Posterior cingulate gyrus (tissue), 11 donors: ENCODE measurements around the gene HTT.

ENCODE experiments used
- DNase-seq, 10 donors: peaks; one replicate each; pipeline versions ENCODE4 v3.0.0 to v3.0.0-alpha.2; 2020 to 2021; ENCODE audit warnings: mixed read lengths in 3 of 10
- intact Hi-C: fragments of 100-400 bp; cut with DNase I; formaldehyde crosslinking; loops from one replicate; pipeline ENCODE4 v1.15.1; 2023

HTT gene

DNA sequence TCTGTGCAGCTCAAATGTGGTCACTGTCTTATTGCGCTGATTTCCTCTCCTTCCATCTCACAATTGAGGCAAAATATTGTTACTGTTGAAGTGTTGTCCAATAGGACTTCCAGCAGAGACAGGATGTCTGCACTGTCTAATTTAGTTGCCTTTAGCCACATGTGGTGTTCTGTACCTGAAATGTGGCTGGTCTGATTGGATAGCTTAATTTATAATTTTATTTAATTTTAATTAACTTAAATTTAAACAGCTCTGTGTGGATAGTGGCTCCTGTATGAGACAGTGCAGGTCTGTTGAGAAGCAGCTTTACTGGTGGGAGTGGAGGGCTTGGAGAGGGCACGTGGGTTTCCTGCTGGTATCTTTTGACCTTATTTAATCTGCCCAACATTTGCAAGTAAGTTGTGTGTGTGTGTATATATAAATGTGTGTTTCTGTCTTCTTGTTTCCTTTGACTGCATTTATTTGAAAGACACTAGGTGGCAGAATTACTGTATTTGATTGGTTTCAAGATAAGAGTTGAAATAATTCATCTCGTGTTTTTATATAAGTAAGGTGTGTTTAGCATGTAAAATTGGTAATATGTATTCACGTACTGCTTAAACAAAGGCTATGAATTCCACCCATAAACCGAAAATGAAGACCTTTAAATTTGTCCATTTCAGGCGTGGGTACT lies 119.2 kb downstream of the HTT start:
- no peak for DNase-seq

DNA sequence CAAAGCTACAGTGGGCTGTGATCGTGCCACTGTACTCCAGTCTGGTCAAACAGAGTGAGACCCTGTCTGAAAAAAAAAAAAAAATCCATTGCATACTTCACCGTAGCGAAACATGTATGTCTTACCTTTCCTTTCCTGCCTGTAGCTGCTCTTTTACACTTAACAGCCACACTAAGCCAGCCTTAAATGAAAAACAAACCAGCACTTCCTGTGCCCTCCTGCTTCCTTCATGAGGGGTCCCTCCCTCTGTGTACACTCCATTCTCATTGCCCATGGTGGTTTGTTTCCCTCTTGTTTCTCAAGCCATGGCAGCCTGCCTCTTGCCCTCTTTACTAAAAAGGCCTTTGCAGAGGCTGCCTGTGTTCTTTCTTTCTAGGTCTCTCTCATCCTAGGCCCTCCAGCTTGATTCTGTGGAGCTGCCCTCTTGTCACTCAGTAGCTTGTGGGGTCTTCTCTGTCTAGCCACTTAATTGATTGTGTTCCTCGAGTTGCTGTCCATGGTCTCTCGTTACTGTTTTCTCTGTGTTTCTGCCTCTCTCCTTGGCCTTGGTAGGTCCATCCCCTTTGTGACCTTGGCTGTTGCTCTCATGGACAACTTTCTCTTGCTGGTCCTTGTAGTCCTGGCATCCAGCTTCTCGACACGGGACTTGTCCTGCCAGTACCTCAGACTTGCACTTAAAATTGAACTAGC lies 122.3 kb downstream of the HTT start:
- intact Hi-C loops = no loop called here
- DNase-seq = peak in 1 of 10 donors; percentile 9

More for the DNA sequence above, 119.2 kb downstream of the HTT start:
- intact Hi-C loops = loop anchor here (5.0 kb wide), 1 partner anchor 249 kb away; the partner anchor contains the start of gene HGFAC

DNA sequence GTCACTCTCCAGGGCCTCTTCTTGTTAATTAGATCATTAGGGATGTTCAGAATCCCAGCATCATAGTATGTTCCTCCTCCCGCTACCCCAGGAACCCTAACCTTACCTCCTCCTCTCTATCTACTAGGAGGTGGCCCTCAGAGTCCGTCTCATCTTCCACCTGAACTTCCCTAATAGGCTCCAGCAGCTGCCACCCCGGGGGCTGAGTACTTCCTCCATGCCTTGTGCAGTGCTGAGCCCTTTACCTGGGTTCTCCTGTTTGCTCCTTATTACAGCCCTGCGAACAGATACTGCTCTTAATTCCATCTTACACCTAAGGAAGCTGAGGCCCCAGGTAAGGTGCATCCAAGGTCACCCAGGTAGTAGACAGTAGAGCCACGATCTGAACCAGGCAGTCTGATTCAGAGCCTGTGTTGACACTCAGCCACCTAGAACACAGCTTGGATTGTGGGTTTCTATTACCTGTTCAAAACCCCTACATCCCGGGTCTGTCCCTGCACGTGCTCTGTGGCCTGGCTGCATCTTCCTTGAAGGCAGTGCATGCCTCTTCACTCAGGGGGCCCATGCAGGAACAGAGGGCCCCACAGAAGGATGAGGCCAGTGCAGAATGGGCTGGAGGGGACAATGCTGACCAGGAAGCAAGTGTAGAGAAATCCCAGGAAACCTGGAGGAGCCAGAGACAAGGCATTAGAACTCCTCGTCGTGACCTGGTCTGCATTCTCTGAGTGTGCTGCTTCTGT lies 123.1 kb downstream of the HTT start:
- DNase-seq = peak in 1 of 10 donors; percentile 0
- intact Hi-C loops = no loop called here

DNA sequence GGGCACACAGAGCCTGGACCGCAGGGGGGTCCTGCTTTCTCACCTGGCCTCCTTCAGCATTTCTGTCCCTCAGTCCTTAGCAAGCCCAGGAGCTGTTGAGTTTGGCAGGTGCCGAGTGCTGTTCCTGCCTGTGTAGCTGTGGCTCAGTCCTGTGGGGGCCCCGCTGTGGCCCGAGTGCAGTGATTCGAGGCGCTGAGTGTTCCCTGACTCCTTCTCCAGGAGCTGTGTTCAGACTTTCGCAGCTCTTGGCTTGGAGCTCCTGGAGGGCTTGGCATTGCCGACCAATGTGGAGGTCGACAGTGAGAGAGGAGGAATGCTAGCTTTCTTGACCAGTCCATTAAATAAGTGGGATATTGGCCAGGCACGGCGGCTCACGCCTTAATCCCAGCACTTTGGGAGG lies 124.4 kb downstream of the HTT start:
- intact Hi-C loops = no loop called here
- DNase-seq = peak in 1 of 10 donors; percentile 48

DNA sequence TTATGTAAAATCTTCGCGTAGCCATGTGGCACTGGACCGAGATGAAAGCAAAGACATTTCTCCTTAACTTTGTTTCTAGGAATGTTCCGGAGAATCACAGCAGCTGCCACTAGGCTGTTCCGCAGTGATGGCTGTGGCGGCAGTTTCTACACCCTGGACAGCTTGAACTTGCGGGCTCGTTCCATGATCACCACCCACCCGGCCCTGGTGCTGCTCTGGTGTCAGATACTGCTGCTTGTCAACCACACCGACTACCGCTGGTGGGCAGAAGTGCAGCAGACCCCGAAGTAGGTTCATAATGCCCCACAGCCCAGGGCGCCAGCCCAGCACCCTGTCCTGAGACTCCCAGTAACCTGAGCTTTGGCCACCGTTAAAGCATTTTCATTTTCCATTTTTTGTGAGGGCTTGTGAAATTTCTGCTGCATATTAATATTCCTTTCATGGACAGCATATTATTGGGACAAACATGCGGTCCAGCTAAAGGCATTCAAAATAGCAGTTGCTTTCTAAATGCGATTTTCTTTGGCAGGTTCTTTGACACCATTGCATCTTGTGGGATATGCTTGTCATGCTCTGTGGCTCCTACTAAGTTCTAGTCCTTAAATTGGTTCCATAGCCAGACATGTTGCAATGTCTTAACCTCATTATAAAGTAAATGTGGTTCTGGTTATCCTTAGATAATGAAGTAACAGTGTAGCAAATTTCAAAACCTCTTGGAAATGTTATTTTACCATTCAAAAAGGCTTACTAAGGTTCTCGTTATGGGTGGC lies 125.4 kb downstream of the HTT start:
- intact Hi-C loops = no loop called here
- DNase-seq = peak in 4 of 10 donors; percentile 36 to 89 (median 58)

DNA sequence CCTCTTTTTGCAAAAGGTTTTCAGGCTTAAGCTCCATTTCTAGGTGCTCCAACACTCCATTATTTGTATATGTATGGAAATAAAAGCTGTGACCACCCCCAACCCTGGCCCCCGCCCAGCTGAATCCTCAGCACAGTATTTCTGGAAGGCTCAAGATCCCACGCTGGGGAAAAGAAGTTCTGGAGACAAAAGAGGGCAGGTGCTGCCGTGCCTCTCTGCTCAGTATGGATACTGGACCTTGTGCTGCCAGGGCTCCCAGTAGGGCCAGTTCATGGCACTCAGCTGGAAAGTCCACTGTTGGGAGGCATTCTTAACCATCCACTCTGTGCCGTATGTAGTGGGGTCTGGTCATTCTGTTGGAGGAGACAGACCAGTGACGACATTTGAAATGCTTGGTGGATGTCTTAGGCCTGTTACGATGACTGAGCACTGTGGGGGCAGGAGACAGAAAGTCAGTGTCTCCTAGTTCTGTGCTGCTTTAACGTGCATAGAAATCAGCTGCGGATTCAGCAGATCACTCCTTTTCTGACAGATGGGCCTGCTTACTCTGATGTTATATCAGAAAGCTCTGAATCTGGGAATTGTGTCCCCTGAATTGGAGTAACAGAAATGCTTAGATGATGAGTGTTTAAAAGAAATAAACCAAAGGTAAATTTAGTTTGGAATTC lies 126.1 kb downstream of the HTT start:
- peak in 1 of 10 donors; percentile 47 for DNase-seq
- intact Hi-C loops = no loop called here

DNA sequence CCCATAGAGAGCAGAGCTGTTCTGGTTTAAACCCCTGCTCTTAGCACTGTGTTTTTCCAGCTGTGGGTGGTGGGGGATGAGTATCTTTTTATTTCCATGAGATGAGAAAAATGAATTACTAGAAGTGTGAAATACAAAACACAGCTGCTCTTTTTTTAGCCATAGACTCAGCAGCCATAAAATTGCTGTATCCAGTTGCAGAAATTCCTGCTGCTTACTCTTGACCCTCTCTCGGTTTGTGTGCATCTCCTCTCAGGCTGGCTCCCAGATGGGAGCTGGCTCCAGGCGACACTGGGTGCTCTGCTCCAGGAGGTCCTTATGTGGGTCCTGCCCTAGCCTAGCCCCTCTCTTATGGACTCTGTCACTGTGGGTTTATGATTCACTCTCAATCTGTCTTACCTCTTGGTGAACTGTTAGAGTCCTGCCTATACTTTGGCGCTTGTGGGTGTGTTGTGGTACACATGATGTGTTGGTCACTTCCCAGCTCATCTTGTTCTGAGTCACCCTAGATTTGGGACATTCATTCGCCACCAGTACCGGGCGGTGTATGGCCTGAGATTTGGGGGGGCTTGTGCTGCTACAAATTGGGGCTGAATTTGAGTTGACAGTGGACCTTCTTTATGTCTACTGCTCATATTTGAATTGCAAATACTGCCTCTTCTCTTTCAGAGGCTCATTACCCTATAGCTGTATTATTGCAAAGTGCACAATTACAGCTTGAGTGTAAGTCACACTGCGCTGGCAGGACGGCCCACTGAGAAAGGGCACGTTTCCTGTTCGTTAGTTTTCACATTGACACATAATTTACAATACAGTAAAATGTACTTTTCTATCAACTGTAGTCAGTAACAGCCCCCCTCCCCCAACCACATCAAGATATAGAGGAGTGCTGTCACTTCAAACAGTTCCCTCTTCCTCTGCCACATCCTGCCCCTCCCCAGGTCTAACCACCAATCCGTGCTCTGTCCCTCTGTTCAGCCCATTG lies 127.5 kb downstream of the HTT start:
- intact Hi-C loops = no loop called here
- DNase-seq = peak in 1 of 10 donors; percentile 73

DNA sequence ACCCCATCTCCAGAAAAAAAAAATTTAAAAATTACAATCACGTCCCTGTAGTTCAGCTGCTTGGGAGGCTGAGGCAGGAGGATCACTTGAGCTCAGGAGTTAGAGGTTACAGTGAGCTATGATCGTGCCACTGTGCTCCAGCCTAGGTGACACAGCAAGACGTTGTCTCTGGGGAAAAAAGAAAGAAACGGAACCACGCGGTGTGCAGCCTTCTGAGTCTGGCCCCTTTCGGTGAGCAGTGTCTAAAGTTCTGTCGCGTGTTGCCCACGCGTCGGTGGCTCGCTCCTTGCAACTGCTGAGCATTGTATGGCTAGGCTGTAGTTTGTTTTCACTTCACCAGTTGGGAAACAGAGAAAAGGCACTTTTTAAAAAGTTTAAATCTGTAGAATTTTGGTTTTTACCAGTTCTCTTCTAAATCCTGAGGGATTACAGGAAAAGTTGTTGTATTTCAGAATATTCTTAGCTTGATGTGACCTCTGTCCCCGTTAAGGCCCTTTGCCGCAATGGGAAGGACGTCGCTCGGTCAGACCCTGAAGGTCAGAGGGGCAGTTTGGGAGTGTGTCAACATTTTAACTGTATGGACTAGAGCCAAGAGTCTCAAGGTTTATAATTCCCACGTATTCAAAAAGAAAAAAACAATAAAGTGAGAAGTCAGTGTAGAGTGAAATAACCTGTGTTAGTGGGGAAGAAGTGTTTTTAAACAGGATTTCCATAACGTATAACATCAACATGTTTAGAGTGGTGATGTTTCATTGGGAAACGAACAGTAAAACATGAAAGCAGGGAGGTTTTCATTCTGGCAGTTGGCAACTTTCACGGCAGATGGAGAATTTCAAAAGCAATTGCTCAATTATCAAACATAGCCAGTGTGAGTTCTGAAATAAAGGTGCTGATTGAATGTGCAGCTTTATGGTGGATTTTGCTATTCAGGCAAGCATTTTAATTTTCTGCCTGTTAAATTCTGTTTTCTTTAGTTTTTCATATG lies 128.6 kb downstream of the HTT start:
- intact Hi-C loops = no loop called here
- DNase-seq = peak in 1 of 10 donors; percentile 60

DNA sequence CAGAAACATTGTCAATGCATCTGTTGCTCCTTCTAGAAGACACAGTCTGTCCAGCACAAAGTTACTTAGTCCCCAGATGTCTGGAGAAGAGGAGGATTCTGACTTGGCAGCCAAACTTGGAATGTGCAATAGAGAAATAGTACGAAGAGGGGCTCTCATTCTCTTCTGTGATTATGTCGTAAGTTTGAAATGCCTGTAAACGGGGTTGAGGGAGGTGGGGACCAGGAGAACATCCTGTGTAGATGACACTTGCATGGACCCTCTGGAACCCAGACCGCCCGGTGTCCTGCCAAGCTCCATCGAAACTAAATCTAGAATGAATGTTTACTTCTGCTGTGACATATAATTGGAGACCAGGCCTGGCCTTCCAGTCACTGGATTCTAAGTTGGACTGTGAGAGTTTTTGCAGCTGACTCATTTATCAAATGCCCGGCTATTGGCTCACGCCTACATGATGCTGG lies 129.5 kb downstream of the HTT start:
- peak in 1 of 10 donors; percentile 67 for DNase-seq
- intact Hi-C loops = no loop called here

DNA sequence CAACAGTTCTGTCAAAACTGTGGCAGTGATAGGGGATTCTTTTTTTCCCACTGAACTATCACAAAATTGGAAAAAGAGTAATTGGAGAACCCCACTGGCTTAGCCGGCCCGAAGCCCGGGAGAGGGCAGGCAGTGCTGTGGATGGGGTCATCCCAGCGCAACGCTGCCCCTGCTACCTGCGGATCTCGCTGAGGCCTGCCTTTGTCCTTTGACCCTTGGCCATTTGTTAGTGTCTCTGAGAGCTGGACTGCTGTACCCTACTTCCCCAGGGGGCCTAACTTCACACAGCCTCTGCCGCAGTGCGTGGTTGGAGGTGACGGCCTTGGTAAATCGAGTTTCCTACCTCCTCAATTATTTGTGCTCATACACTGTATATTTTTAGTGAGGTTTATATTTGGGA lies 131.5 kb downstream of the HTT start:
- peak in 2 of 10 donors; percentile 51 to 66 for DNase-seq
- intact Hi-C loops = no loop called here

DNA sequence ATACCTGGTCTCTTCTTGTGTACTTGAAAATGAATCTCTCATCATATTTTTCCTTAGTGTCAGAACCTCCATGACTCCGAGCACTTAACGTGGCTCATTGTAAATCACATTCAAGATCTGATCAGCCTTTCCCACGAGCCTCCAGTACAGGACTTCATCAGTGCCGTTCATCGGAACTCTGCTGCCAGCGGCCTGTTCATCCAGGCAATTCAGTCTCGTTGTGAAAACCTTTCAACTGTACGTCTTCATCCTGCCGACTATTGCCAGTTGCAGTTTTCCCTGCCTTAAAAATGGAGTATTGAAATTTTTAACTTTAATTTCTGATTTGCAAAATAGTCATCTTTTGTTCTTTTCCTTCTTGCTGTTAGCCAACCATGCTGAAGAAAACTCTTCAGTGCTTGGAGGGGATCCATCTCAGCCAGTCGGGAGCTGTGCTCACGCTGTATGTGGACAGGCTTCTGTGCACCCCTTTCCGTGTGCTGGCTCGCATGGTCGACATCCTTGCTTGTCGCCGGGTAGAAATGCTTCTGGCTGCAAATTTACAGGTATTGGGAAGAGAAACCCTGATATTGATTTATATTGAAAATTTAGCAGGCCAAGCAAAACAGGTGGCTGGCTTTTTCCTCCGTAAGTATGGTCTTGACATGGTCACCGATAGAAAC lies 132.1 kb downstream of the HTT start:
- intact Hi-C loops = no loop called here
- peak in 2 of 10 donors; percentile 46 to 52 for DNase-seq

DNA sequence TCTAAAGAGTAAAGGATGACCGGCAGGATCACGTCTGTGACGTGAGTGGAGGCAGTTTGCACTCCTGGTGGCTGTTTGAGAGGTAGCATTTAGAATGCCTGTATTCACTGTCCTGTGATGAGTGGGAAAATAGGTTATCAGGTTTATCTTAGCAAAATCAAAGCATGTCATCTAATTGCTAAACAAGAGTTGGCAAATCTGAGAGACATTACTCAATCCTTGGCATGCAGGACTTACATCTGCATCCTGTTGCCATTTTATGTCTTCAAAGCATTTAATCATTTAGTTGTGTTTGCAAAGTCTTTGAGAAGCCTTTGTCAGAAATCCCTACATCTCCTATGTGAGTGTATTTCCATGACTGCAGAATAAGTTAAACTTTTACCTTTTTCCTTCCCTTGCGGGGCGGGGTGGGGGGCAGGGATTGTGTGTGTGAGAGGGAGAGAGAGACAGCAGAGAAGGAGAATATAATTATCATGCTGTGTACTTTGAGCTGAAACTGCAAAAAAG lies 133.1 kb downstream of the HTT start:
- intact Hi-C loops = no loop called here
- no peak for DNase-seq

DNA sequence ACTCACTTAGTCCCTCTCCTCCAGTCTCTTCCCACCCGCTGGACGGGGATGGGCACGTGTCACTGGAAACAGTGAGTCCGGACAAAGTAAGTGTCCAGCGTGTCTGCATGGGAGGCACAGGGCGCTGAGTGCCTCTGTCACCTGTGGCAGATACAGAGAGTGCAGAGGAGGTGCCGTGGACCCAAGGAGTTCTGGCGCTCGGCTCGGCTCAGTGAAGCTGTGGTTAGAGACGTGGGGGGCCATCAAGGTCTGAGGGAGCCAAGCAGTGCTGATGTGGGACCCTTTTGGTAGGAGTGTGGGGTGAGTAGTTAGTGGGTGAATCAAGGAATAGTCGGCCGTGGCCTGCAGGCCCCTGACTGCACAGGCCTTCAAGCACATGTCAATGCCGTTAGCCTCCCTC lies 134.3 kb downstream of the HTT start:
- intact Hi-C loops = no loop called here
- DNase-seq = peak in 1 of 10 donors; percentile 37

DNA sequence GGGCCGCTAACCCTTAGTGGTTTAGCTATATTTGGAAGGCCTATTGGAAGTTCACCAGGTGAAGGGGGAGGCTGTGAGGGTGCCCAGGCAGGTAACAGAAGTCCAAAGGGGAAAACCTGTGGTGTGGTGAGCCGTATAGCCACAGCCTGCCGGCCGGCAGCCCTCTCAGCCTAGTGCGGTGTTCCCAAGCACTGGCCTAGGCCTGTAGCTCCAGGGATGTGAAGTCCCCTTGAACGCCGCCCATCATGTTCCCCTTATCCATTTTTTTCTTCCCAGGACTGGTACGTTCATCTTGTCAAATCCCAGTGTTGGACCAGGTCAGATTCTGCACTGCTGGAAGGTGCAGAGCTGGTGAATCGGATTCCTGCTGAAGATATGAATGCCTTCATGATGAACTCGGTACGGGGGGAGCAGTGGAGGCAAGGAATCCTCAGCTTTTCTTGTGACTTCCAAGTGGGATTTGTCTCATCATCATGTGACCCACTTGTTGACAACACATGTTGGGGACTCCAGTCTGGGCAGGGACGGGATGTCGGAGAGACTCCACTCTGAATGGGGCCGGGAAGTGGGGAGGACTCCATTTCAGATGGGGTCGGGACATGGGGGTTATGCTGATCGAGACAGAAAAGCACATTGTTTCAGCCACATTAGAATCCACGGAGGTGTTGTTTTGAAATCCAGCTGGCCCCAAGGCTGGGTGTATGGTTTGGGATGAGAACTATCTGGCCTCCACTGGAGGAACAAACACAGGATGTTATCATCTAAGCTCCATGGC lies 135.3 kb downstream of the HTT start:
- peak in 2 of 10 donors; percentile 31 to 69 for DNase-seq
- intact Hi-C loops = no loop called here

DNA sequence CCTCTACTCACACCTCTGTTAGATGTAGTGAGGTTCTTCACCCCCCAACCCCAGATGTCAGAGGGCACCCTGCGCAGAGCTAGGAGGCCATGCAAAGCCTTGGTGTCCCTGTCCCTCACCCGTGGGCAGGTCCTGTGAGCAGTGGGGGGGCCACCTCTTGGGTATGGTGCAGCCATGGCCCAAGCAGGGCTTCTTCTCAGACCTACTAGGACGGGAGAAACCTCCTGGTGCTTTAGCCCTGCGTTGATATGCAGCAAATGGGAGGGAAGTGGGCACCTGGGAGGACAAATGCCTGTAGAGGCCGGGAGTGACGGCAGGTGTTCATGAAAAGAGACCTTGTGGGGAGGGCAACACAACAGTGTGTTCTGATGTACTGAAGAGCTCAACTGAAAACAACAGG lies 136.0 kb downstream of the HTT start:
- peak in 2 of 10 donors; percentile 9 to 64 for DNase-seq
- intact Hi-C loops = no loop called here

DNA sequence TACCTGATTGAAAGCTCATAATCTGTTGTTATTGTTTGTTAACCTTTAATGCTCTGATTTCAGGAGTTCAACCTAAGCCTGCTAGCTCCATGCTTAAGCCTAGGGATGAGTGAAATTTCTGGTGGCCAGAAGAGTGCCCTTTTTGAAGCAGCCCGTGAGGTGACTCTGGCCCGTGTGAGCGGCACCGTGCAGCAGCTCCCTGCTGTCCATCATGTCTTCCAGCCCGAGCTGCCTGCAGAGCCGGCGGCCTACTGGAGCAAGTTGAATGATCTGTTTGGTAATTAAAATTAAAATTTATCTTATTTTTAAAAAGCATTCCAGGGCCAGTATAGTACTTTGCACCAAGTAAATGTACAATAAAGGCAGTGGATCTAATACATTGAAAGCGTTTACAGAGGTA lies 137.4 kb downstream of the HTT start:
- peak in 3 of 10 donors; percentile 24 to 76 (median 37) for DNase-seq
- intact Hi-C loops = no loop called here
